CD14-positive monocyte (primary cell): ENCODE measurements around the gene RPS2. TPM values are rescaled to one million over a fixed set of nuclear protein-coding genes. Genes with fewer than 3 reads are reported as not detected.

Experiments used
- DNase-seq, 3 donors: peaks; one replicate each; pipeline ENCODE4 v3.0.0-alpha.2; 2011 to 2022
- H2AFZ ChIP-seq: 2 replicates; pipeline ENCODE4 v1.6.0; 2012; ENCODE audit warnings: mild to moderate bottlenecking, low read depth, low read length, inconsistent platforms; ENCODE audit not compliant: insufficient read depth, poor library complexity, severe bottlenecking
- H3K27ac ChIP-seq, 2 donors: 1 replicate in 1 of 2; 2 replicates in 1 of 2; pipeline ENCODE4 v1.5.1; 2012 to 2013; ENCODE audit warnings: low read length in 2 of 2, control low read depth in 1 of 2, inconsistent platforms in 1 of 2, low read depth in 1 of 2, mild to moderate bottlenecking in 1 of 2
- H3K27me3 ChIP-seq, 2 donors: one replicate each; pipeline versions ENCODE4 v1.6.0 to v1.6.1; 2011 to 2013; ENCODE audit warnings: low read length in 2 of 2; ENCODE audit not compliant: control insufficient read depth in 2 of 2, insufficient read depth in 2 of 2
- H3K36me3 ChIP-seq, 2 donors: replicated peaks in 1 of 2; 1 replicate in 1 of 2; 2 replicates in 1 of 2; pipeline versions ENCODE4 v1.5.1 to v1.6.1; 2012 to 2013; ENCODE audit warnings: low read length in 2 of 2, control low read depth in 1 of 2, inconsistent platforms in 1 of 2, mild to moderate bottlenecking in 1 of 2; ENCODE audit not compliant: insufficient read depth in 2 of 2, control insufficient read depth in 1 of 2
- H3K4me1 ChIP-seq, 2 donors: 1 replicate in 1 of 2; 2 replicates in 1 of 2; pipeline versions ENCODE4 v1.5.1 to v1.6.1; 2012 to 2013; ENCODE audit warnings: low read length in 2 of 2, control low read depth in 1 of 2, inconsistent platforms in 1 of 2, mild to moderate bottlenecking in 1 of 2, moderate library complexity in 1 of 2; ENCODE audit not compliant: insufficient read depth in 2 of 2, control insufficient read depth in 1 of 2
- H3K4me2 ChIP-seq: replicated peaks from 2 replicates; pipeline ENCODE3; 2012; ENCODE audit warnings: low read length, moderate library complexity, mild to moderate bottlenecking; ENCODE audit not compliant: poor library complexity, severe bottlenecking; ENCODE audit errors: extremely low read depth
- H3K4me3 ChIP-seq, 3 experiments: fragments of 200-600 bp in 1 of 3; sonication (generic) in 1 of 3; replicated peaks in 1 of 3; 1 replicate in 2 of 3; 2 replicates in 1 of 3; pipeline ENCODE4 v1.5.1; 2011 to 2013; ENCODE audit warnings: low read length in 3 of 3, mild to moderate bottlenecking in 3 of 3, control low read depth in 2 of 3, low read depth in 2 of 3, inconsistent platforms in 1 of 3, moderate library complexity in 1 of 3
- H3K79me2 ChIP-seq: 2 replicates; pipeline ENCODE4 v1.6.0; 2012; ENCODE audit warnings: mild to moderate bottlenecking, control low read depth, inconsistent platforms, low read length, moderate library complexity; ENCODE audit not compliant: insufficient read depth
- H3K9ac ChIP-seq: 2 replicates; pipeline ENCODE4 v1.6.0; 2017; ENCODE audit warnings: low read length, mild to moderate bottlenecking; ENCODE audit not compliant: insufficient read depth, poor library complexity, severe bottlenecking
- H3K9me3 ChIP-seq, 2 donors: replicated peaks in 1 of 2; 1 replicate in 1 of 2; 2 replicates in 1 of 2; pipeline versions ENCODE4 v1.5.1 to v1.6.1; 2012 to 2013; ENCODE audit warnings: low read length in 2 of 2, control low read depth in 1 of 2; ENCODE audit not compliant: control insufficient read depth in 1 of 2, insufficient read depth in 1 of 2
- H4K20me1 ChIP-seq: 2 replicates; pipeline ENCODE4 v1.6.0; 2012; ENCODE audit warnings: mild to moderate bottlenecking, low read length, control low read depth, moderate library complexity; ENCODE audit not compliant: insufficient read depth
- H3K27ac Mint-ChIP-seq, 7 donors: one replicate each; pipeline ENCODE4 v1.8.0; 2020; ENCODE audit warnings: mild to moderate bottlenecking in 7 of 7, mixed read lengths in 7 of 7, moderate library complexity in 6 of 7, inconsistent platforms in 2 of 7
- H3K27me3 Mint-ChIP-seq, 3 donors: one replicate each; pipeline ENCODE4 v1.8.0; 2021 to 2022; ENCODE audit warnings: low read depth in 3 of 3, mild to moderate bottlenecking in 3 of 3, mixed read lengths in 3 of 3, moderate library complexity in 3 of 3, inconsistent platforms in 1 of 3
- H3K36me3 Mint-ChIP-seq, 2 donors: one replicate each; pipeline ENCODE4 v1.8.0; 2020; ENCODE audit warnings: mixed read lengths in 2 of 2, inconsistent platforms in 1 of 2, mild to moderate bottlenecking in 1 of 2
- H3K4me1 Mint-ChIP-seq: one replicate; pipeline ENCODE4 v1.8.0; 2020; ENCODE audit warnings: mild to moderate bottlenecking, mixed read lengths
- H3K4me3 Mint-ChIP-seq, 2 donors: one replicate each; pipeline ENCODE4 v1.8.0; 2020; ENCODE audit warnings: mild to moderate bottlenecking in 2 of 2, mixed read lengths in 2 of 2, moderate library complexity in 1 of 2
- H3K9me3 Mint-ChIP-seq, 7 donors: one replicate each; pipeline ENCODE4 v1.8.0; 2020 to 2022; ENCODE audit warnings: mixed read lengths in 7 of 7, mild to moderate bottlenecking in 6 of 7, moderate library complexity in 6 of 7, inconsistent platforms in 2 of 7
- CTCF ChIP-seq: fragments of 200-600 bp; IDR thresholded peaks from one replicate; pipeline ENCODE4 v1.8.0; 2022; ENCODE audit warnings: antibody characterized with exemption, mild to moderate bottlenecking
- WGBS: methylation state at CpG from one replicate; pipeline ENCODE4 v1.1.5; 2013; ENCODE audit warnings: missing lambda C conversion rate; ENCODE audit not compliant: insufficient coverage; 5-methylcytosine and 5-hydroxymethylcytosine counted together
- intact Hi-C, 2 donors: fragments of 100-400 bp; cut with micrococcal nuclease; formaldehyde crosslinking; loops; one replicate each; pipeline versions ENCODE4 v1.15.0 to v1.15.1; 2023
- polyA plus RNA-seq, 3 donors: library from polyadenylated mRNA; depleted of rRNA in 1 of 3; unstranded in 2 of 3; stranded (reverse) in 1 of 3; fragments of 300-500 nt in 2 of 3; fragments of >200 nt in 1 of 3; fragmentation: Illumina TruSeq in 2 of 3; gene quantifications; 1 replicate in 2 of 3; 2 replicates in 1 of 3; pipeline ENCODE4 v1.2.3, GENCODE V29; 2012 to 2021

The RPS2 gene
- polyA plus RNA-seq, 3 donors = 1,849 to 2,136 (median 1,893) TPM

GRCh38 chr16:2002406-2003230 is 38.0 kb upstream of the RPS2 start:
- Histone ChIP-seq H3K4me1 (peaks cover 14 to 37% of the 10 kb centered on the region in 2 donors), H3K9ac (no peak overlapping the region), H2AFZ (no peak overlapping the region), H3K4me3 (no peak overlapping the region), H3K27me3 (no peaks in the 10 kb centered on the region), H3K4me2 (no peak overlapping the region), H3K36me3 (peaks cover 51 to 59% of the 10 kb centered on the region in 2 donors), H3K27ac (no peak overlapping the region), H3K9me3 (no peaks in the 10 kb centered on the region), H3K79me2 (peaks cover 42% of the 10 kb centered on the region), H4K20me1 (peaks cover 56% of the 10 kb centered on the region)
- intact Hi-C loops = loop anchor here (10.0 kb wide), 2 partner anchors 242 to 252 kb away; partner anchors contain the start of gene ECI1 (in 1 of the 2)
- no peak for DNase-seq
- 98% methylated on average over 47 of the region's 47 CpGs for WGBS
- H3K27me3 Mint-ChIP-seq = peaks cover 0 to 1% (median 0%) of the 10 kb centered on the region in 3 donors
- H3K9me3 Mint-ChIP-seq = peaks cover 0 to 2% (median 0%) of the 10 kb centered on the region in 7 donors
- H3K4me1 Mint-ChIP-seq = peaks cover 28% of the 10 kb centered on the region
- no peak overlapping the region for H3K27ac Mint-ChIP-seq
- H3K36me3 Mint-ChIP-seq = peaks cover 35 to 57% of the 10 kb centered on the region in 2 donors
- no peak for TF ChIP-seq CTCF
- no peak overlapping the region for H3K4me3 Mint-ChIP-seq

DNA sequence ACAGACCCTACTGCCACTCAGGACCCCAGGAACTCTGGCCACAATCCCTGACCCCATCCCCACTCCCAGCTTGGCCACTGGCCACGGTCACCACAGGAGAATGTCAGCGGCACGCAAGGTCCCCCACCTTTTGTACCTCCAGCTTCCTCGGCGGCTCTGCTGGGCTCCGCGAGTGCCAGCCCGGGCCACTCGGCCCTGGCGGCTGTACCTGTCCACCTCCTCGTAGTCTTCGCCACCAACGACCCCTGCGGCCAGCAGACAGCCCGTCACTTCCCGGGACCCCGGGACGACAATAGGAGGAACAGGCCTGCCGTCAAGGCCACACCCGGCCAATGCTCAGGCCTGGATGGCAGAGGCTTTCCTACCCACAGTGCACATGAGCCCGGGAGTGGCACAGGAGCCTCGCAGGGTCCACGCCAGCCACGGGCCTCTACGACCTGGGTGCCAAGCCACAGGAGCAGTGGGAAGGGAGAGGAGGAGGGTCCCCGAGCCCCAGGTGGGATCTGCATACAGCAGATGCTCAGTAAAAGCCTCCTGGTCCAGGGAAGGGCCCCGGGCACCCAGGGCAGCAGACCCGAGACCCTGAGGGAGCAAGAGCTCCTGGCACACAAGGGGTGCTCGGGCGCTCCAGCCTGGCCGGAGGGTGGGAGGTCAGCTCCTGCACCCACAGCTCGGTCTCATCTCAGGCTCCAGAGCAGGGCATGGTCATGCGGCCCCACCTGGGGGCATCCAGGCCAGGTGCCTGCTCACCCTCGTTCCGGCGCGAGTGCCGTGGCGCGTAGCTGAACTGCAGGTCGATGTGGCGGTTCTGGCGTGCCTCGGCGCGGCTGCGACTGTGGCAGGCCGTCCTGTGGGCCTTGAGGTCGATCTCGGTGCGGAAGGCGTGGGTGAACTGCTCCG is 37.1 kb upstream of the RPS2 start:
- 97% methylated on average over 52 of the region's 53 CpGs for WGBS
- no peak for TF ChIP-seq CTCF
- Histone ChIP-seq H3K27me3 (no peaks in the 10 kb centered on the region), H3K27ac (no peak overlapping the region), H3K4me1 (peaks cover 8 to 28% of the 10 kb centered on the region in 2 donors), H3K4me3 (no peak overlapping the region), H3K4me2 (no peak overlapping the region), H3K79me2 (peaks cover 32% of the 10 kb centered on the region), H4K20me1 (peaks cover 47% of the 10 kb centered on the region), H3K36me3 (peaks cover 54 to 68% of the 10 kb centered on the region in 2 donors), H3K9ac (no peak overlapping the region), H3K9me3 (no peaks in the 10 kb centered on the region), H2AFZ (no peak overlapping the region)
- Mint-ChIP-seq H3K36me3 (peaks cover 43 to 65% of the 10 kb centered on the region in 2 donors), H3K27me3 (peaks cover 0 to 1% (median 0%) of the 10 kb centered on the region in 3 donors), H3K9me3 (peaks cover 0 to 2% (median 0%) of the 10 kb centered on the region in 7 donors), H3K27ac (no peak overlapping the region), H3K4me1 (peaks cover 20% of the 10 kb centered on the region), H3K4me3 (no peak overlapping the region)
- intact Hi-C loops = loop anchor here (10.0 kb wide), 2 partner anchors 243 to 253 kb away; partner anchors contain the start of gene ECI1 (in 1 of the 2)
- DNase-seq = no peak
